BLaER1 treated with 17β-estradiol and CSF1 and Interleukin-3, amounts not matched to agents 10 nM and 100 nM (cell line): Measurements from ENCODE around the gene FADD.

Experiments
- H3K27ac ChIP-seq, 11 experiments: shearing (Covaris generic); formaldehyde crosslinking; 2 replicates each; pipeline ENCODE4 v1.8.1; 2022
- H3K27me3 ChIP-seq, 11 experiments: shearing (Covaris generic); formaldehyde crosslinking; 2 replicates each; pipeline ENCODE4 v1.8.1; 2022
- H3K36me3 ChIP-seq, 11 experiments: shearing (Covaris generic); formaldehyde crosslinking; 2 replicates each; pipeline ENCODE4 v1.8.1; 2022
- H3K4me1 ChIP-seq, 10 experiments: shearing (Covaris generic); formaldehyde crosslinking; 2 replicates each; pipeline ENCODE4 v1.8.1; 2022
- H3K4me2 ChIP-seq, 11 experiments: shearing (Covaris generic); formaldehyde crosslinking; 2 replicates each; pipeline ENCODE4 v1.8.1; 2022
- H3K4me3 ChIP-seq, 10 experiments: shearing (Covaris generic); formaldehyde crosslinking; 2 replicates each; pipeline ENCODE4 v1.8.1; 2022
- H3K9ac ChIP-seq, 11 experiments: shearing (Covaris generic); formaldehyde crosslinking; 2 replicates each; pipeline ENCODE4 v1.8.1; 2022
- H3K9me3 ChIP-seq, 11 experiments: shearing (Covaris generic); formaldehyde crosslinking; replicated peaks in 1 of 11; 2 replicates each; pipeline ENCODE4 v1.8.1; 2022
- H4K20me1 ChIP-seq, 11 experiments: shearing (Covaris generic); formaldehyde crosslinking; 2 replicates each; pipeline ENCODE4 v1.8.1; 2022
- Cebpa-rat ChIP-seq, 11 experiments: shearing (Covaris generic); IDR thresholded peaks; 2 replicates each; pipeline ENCODE4 v1.8.1; 2022

Gene FADD

GRCh38 chr11:70186420-70186819 is 16.7 kb upstream of the FADD start:
- no peak overlapping the region for H3K4me3 ChIP-seq
- H3K27ac ChIP-seq: peak overlapping the region in 4 of 11 experiments; percentile 29 to 55 (median 52); a peak in 7 of 22 replicates
- peaks cover 0 to 56% (median 51%) of the 10 kb centered on the region in 10 experiments; a peak in 19 of 20 replicates for H3K4me1 ChIP-seq
- H3K9me3 ChIP-seq: no peaks in the 10 kb centered on the region
- H3K27me3 ChIP-seq: no peaks in the 10 kb centered on the region
- H3K36me3 ChIP-seq: no peaks in the 10 kb centered on the region
- peaks cover 0 to 15% (median 0%) of the 10 kb centered on the region in 11 experiments; a peak in 1 of 22 replicates for H4K20me1 ChIP-seq
- peak overlapping the region in 10 of 11 experiments; percentile 4 to 95 (median 90); a peak in 17 of 22 replicates for H3K4me2 ChIP-seq
- TF ChIP-seq Cebpa-rat (IDR thresholded peaks at IDR 0.05): no peak
- H3K9ac ChIP-seq: peak overlapping the region in 4 of 11 experiments; percentile 25 to 57 (median 42); a peak in 4 of 22 replicates

- Histone ChIP-seq H3K4me2 (peak overlapping the region in 9 of 11 experiments; percentile 24 to 95 (median 90); a peak in 16 of 22 replicates), H3K27me3 (no peaks in the 10 kb centered on the region), H3K27ac (peak overlapping the region in 3 of 11 experiments; percentile 49 to 55 (median 55); a peak in 6 of 22 replicates), H3K4me3 (no peak overlapping the region), H3K9ac (peak overlapping the region in 2 of 11 experiments; percentile 34 to 49; a peak in 2 of 22 replicates), H3K9me3 (no peaks in the 10 kb centered on the region), H3K4me1 (peaks cover 0 to 61% (median 56%) of the 10 kb centered on the region in 10 experiments; a peak in 19 of 20 replicates), H3K36me3 (no peaks in the 10 kb centered on the region), H4K20me1 (peaks cover 0 to 18% (median 0%) of the 10 kb centered on the region in 11 experiments; a peak in 1 of 22 replicates)
- no peak for TF ChIP-seq Cebpa-rat (IDR thresholded peaks at IDR 0.05)
Measured at GRCh38 chr11:70186936-70187335, 16.2 kb upstream of the FADD start.

GRCh38 chr11:70187771-70188170 is 15.3 kb upstream of the FADD start:
- no peaks in the 10 kb centered on the region for H3K27me3 ChIP-seq
- no peak overlapping the region for H3K9ac ChIP-seq
- H3K4me1 ChIP-seq: peaks cover 0 to 65% (median 58%) of the 10 kb centered on the region in 10 experiments; a peak in 19 of 20 replicates

GRCh38 chr11:70189622-70190021 is 13.5 kb upstream of the FADD start:
- no peak overlapping the region for H3K27ac ChIP-seq
- H3K4me2 ChIP-seq: no peak overlapping the region
- H3K9ac ChIP-seq: no peak overlapping the region
- no peaks in the 10 kb centered on the region for H3K36me3 ChIP-seq
- no peak for TF ChIP-seq Cebpa-rat (IDR thresholded peaks at IDR 0.05)
- peaks cover 0 to 53% (median 45%) of the 10 kb centered on the region in 10 experiments; a peak in 16 of 20 replicates for H3K4me1 ChIP-seq
- H4K20me1 ChIP-seq: peaks cover 0 to 14% (median 0%) of the 10 kb centered on the region in 11 experiments; a peak in 1 of 22 replicates
- H3K4me3 ChIP-seq: no peak overlapping the region
- H3K9me3 ChIP-seq: no peaks in the 10 kb centered on the region
- no peaks in the 10 kb centered on the region for H3K27me3 ChIP-seq

More at GRCh38 chr11:70187771-70188170, 15.3 kb upstream of the FADD start:
- no peaks in the 10 kb centered on the region for H3K9me3 ChIP-seq
- no peak overlapping the region for H3K4me3 ChIP-seq
- H3K27ac ChIP-seq: no peak overlapping the region
- no peaks in the 10 kb centered on the region for H3K36me3 ChIP-seq
- H4K20me1 ChIP-seq: peaks cover 0 to 19% (median 0%) of the 10 kb centered on the region in 11 experiments; a peak in 1 of 22 replicates
- no peak for TF ChIP-seq Cebpa-rat (IDR thresholded peaks at IDR 0.05)
- 0 out of 22 replicates have a peak overlapping the region, but pooled peaks of 1 of the 11 experiments have one; percentile 95 for H3K4me2 ChIP-seq

- no peak for TF ChIP-seq Cebpa-rat (IDR thresholded peaks at IDR 0.05)
Measured at GRCh38 chr11:70191495-70192140, 11.5 kb upstream of the FADD start.

GRCh38 chr11:70192666-70193410 is 10.3 kb upstream of the FADD start:
- no peaks in the 10 kb centered on the region for H3K27me3 ChIP-seq
- peak overlapping the region in 5 of 11 experiments; percentile 19 to 40 (median 30); a peak in 5 of 22 replicates for H3K27ac ChIP-seq
- peak overlapping the region in 3 of 11 experiments; percentile 4 to 24 (median 17); a peak in 3 of 22 replicates for H3K9ac ChIP-seq
- peaks cover 0 to 5% (median 0%) of the 10 kb centered on the region in 11 experiments; a peak in 1 of 22 replicates for H4K20me1 ChIP-seq
- no peak for TF ChIP-seq Cebpa-rat (IDR thresholded peaks at IDR 0.05)
- peak overlapping the region in 8 of 11 experiments; percentile 13 to 56 (median 52); a peak in 16 of 22 replicates for H3K4me2 ChIP-seq
- H3K4me3 ChIP-seq: no peak overlapping the region
- no peaks in the 10 kb centered on the region for H3K36me3 ChIP-seq
- H3K4me1 ChIP-seq: peaks cover 0 to 22% (median 17%) of the 10 kb centered on the region in 10 experiments; a peak in 14 of 20 replicates
- no peaks in the 10 kb centered on the region for H3K9me3 ChIP-seq

More at GRCh38 chr11:70191495-70192140, 11.5 kb upstream of the FADD start:
- Histone ChIP-seq H3K36me3 (no peaks in the 10 kb centered on the region), H3K9me3 (no peaks in the 10 kb centered on the region), H3K4me3 (no peak overlapping the region), H3K27me3 (no peaks in the 10 kb centered on the region), H3K4me2 (peak overlapping the region in 8 of 11 experiments; percentile 5 to 50 (median 22); a peak in 11 of 22 replicates), H4K20me1 (peaks cover 0 to 12% (median 0%) of the 10 kb centered on the region in 11 experiments; a peak in 1 of 22 replicates), H3K27ac (peak overlapping the region in 2 of 11 experiments; percentile 5 to 47; a peak in 2 of 22 replicates), H3K9ac (peak overlapping the region in 1 of 11 experiments; percentile 3; a peak in 2 of 22 replicates), H3K4me1 (peaks cover 0 to 33% (median 25%) of the 10 kb centered on the region in 10 experiments; a peak in 16 of 20 replicates)

GRCh38 chr11:70193411-70194292 is 9.4 kb upstream of the FADD start:
- peak overlapping the region in 3 of 11 experiments; percentile 4 to 24 (median 17); a peak in 1 of 22 replicates for H3K9ac ChIP-seq
- peak overlapping the region in 2 of 11 experiments; percentile 42 to 53; a peak in 2 of 22 replicates for H3K4me2 ChIP-seq
- no peaks in the 10 kb centered on the region for H3K27me3 ChIP-seq
- peaks cover 0 to 22% (median 17%) of the 10 kb centered on the region in 10 experiments; a peak in 14 of 20 replicates for H3K4me1 ChIP-seq
- no peak overlapping the region for H3K4me3 ChIP-seq
- TF ChIP-seq Cebpa-rat (IDR thresholded peaks at IDR 0.05): no peak
- H3K36me3 ChIP-seq: no peaks in the 10 kb centered on the region
- no peaks in the 10 kb centered on the region for H3K9me3 ChIP-seq
- peaks cover 0 to 4% (median 0%) of the 10 kb centered on the region in 11 experiments; a peak in 1 of 22 replicates for H4K20me1 ChIP-seq
- peak overlapping the region in 2 of 11 experiments; percentile 20 to 40; a peak in 3 of 22 replicates for H3K27ac ChIP-seq
